GM12864 (cell line): ENCODE results near the gene CDK15.
A peak's percentile ranks its signal among the peaks of the same experiment; 100 is the strongest.

Experiments used
- DNase-seq: peaks from one replicate; pipeline ENCODE4 v3.0.0-alpha.2; 2011; ENCODE audit warnings: low read depth
- H3K4me3 ChIP-seq: 2 replicates; pipeline ENCODE4 v1.5.1; 2011; ENCODE audit warnings: mild to moderate bottlenecking, low read depth, low read length, control low read depth
- TF ChIP-seq, protein P1 (sequence below): IDR thresholded peaks from 2 replicates; pipeline ENCODE4 v1.5.1; 2011; ENCODE audit warnings: low read depth, mild to moderate bottlenecking, moderate library complexity, low read length, control low read depth, inconsistent platforms; ENCODE audit errors: missing control alignments

Gene CDK15

DNA sequence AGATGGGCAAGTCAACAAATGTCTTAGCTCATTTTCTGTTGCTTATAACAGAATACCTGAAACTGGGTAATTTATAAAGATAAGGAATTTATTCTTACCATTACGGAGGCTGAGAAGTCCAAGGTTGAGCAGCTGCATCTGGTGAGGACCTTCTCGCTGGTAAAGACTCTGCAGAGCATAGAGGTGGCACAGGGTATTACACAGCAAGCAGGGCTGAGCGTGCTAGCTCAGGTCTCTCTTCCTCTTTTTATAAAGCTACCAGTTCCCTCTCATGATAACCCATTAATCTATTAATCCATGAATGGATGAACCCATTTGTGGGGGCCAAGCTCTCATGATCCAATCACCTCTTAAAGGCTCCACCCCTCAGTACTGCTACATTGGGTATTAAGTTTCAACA, 109.1 kb downstream of the CDK15 start:
- DNase-seq: no peak
- TF ChIP-seq, protein P1, sequence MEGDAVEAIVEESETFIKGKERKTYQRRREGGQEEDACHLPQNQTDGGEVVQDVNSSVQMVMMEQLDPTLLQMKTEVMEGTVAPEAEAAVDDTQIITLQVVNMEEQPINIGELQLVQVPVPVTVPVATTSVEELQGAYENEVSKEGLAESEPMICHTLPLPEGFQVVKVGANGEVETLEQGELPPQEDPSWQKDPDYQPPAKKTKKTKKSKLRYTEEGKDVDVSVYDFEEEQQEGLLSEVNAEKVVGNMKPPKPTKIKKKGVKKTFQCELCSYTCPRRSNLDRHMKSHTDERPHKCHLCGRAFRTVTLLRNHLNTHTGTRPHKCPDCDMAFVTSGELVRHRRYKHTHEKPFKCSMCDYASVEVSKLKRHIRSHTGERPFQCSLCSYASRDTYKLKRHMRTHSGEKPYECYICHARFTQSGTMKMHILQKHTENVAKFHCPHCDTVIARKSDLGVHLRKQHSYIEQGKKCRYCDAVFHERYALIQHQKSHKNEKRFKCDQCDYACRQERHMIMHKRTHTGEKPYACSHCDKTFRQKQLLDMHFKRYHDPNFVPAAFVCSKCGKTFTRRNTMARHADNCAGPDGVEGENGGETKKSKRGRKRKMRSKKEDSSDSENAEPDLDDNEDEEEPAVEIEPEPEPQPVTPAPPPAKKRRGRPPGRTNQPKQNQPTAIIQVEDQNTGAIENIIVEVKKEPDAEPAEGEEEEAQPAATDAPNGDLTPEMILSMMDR: peak; percentile 59

DNA sequence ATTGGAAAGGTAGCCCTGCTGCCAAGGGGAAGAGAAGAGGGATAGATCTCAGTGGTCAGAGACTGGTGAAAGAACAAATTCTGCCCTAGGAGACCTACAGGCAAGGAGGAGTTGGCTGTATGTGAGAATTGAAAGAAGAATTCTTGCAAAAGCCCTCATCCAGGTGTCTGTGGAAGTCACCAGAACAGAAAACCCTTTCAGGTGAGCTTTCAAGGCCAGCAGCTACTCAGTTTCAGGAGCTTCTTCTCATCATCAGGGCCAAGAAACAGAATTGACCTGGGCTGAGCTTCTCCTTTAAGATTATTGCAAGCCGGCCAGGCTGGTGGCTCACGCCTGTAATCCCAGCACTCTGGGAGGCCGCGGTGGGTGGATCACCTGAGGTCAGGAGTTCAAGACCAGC, 110.2 kb downstream of the CDK15 start:
- DNase-seq: no peak
- no peak overlapping the region for H3K4me3 ChIP-seq
- TF ChIP-seq, protein P1: no peak

More for the DNA sequence above, 109.1 kb downstream of the CDK15 start:
- no peak overlapping the region for H3K4me3 ChIP-seq

DNA sequence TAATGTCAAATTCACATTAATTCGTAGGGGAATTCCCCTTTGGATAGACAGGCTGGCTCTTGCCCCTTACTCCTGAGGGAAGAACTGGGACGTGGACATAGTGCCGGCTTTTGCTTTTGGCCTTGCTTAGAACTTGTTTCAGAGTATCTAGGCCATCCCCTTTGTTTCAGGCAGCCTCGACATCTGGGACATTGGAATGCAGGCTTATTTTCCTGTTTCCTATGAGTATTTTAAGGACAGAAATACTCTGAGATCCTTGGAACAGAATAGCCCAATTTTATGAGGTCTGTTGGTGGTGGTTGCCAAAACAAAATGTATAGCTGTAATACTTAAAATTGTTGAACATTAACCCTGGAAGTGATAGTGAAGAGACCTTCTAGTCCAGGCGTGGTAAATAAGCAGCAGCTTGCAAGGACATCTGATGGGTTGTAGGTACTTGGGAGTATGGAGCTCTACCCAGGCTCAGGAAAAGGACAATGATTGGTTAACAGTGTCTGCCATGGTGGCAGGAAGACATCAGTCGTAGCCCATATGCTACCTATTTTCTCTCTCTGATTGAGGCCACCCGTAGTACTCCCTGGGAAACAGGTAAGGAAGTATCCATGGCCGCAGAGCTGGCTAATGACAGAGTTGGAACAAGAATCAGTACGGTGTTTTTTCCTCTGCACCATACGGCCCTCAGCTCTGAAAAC, 112.4 kb downstream of the CDK15 start:
- no peak overlapping the region for H3K4me3 ChIP-seq
- TF ChIP-seq, protein P1: no peak
- no peak for DNase-seq

DNA sequence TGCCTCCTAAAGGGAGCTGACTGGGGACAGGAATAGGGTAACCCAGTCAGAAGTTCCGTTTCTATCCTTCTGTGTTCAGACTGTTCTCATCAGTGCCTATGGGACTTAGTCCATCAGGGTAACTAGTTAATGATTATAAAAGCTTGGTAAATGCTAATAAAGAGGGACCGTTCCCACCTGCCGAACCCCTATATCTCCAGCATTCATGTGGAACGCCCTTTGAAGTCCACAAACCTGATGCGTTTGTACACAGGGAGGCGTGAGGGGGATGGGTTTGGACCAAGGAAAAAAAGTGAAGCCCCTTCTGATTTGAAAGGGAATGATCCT, 112.9 kb downstream of the CDK15 start:
- DNase-seq: no peak
- H3K4me3 ChIP-seq: no peak overlapping the region
- TF ChIP-seq, protein P1: no peak

DNA sequence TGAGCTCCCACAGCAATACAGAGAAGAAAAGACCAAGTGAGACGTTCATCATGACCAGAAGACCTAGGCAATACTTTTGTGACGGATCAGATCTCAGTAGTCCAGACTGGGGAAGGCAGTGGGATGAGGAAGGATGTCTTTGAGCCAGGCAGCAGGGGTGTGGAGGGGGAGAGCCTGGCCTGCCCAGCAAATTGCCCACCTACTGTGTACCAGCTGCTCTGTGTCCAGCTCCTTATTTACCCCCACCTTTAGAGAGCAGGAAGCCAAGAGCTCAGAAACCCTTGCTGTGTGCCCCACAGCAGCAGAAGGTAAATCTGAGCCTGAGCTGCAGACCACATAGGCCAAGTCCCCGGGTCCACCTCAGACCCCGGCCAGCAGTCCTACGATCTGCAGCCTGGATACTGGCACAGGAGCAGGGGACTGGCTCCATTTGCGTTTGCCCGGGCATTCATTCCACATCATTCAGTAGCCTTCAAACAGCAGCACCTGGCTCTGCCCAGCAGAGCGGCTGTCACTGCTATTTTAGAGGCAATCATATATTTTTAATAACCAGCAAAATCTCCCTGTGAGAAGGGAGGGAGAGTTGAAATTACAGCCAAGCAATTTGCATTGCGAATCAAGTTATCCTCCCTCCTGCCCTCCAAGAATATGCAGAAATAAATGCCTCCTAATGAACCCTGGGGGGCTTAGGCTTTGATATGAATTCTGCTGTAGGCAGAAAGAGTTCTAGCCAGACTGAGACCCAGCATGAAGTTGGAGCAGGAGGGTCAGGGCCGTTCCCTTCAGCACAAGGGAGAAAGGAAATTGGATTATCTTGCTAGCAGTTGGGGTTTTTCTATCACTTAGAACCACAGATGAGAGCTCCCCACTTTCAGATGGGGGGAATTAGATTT, 117.3 kb downstream of the CDK15 start:
- no peak for DNase-seq
- no peak overlapping the region for H3K4me3 ChIP-seq
- TF ChIP-seq, protein P1: no peak

DNA sequence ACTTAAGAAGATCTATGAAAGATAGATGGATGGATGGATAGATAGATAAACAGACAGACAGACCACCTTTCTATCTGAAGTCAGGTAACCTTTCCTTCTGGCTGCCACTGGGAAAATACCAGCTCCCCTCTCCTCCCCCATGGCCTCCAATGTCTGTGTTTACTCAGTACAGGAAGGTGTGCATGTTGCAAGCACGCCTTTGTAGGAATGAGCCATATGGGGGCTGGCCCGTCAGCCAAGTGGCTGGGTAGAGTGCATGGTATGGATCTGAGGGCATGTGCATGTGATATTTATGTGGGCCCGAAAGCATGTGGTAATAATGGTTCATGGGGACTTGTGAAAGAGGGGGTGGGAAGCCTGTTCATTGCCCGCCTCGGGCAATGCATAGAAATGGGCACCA, 118.1 kb downstream of the CDK15 start:
- H3K4me3 ChIP-seq: no peak overlapping the region
- TF ChIP-seq, protein P1: no peak
- no peak for DNase-seq
